ENCODE data around the gene CRISPLD2. TPM values are rescaled to one million over a fixed set of nuclear protein-coding genes. Genes with fewer than 3 reads are reported as not detected.

CRISPLD2 gene
- total and polyA plus RNA-seq, 8 donors: 13.8 to 106 (median 24.9) TPM

DNA sequence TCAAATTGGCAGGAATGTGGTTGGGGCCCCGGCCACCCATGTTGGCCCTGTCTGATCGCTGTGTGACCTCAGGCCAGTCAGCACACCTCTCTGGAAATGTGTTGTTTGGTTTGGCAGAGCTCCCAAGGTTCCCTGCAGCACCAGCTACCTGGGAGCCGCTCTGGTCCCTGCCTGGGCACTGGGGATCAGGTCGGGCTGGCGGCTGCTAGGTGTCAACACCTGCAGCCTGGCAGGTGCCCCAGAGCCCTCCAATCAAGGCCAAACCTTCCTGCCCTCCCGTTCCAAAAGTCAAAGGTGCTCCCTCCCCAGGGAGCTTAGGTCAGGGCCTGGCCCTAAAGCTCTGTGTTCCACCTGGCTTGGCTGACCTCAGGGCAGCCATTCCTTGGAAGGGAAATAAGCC is 135.6 kb downstream of the CRISPLD2 start:
- no peak overlapping the region for H3K4me3 ChIP-seq
- no peak overlapping the region for H3K27ac ChIP-seq
- DNase-seq: peak in 1 of 4 donors; percentile 52
- TF ChIP-seq, protein P1, sequence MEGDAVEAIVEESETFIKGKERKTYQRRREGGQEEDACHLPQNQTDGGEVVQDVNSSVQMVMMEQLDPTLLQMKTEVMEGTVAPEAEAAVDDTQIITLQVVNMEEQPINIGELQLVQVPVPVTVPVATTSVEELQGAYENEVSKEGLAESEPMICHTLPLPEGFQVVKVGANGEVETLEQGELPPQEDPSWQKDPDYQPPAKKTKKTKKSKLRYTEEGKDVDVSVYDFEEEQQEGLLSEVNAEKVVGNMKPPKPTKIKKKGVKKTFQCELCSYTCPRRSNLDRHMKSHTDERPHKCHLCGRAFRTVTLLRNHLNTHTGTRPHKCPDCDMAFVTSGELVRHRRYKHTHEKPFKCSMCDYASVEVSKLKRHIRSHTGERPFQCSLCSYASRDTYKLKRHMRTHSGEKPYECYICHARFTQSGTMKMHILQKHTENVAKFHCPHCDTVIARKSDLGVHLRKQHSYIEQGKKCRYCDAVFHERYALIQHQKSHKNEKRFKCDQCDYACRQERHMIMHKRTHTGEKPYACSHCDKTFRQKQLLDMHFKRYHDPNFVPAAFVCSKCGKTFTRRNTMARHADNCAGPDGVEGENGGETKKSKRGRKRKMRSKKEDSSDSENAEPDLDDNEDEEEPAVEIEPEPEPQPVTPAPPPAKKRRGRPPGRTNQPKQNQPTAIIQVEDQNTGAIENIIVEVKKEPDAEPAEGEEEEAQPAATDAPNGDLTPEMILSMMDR (IDR thresholded peaks at IDR 0.05): no peak
- ATAC-seq: no peak
- H3K36me3 ChIP-seq: no peaks in the 10 kb centered on the region
- no peaks in the 10 kb centered on the region for H3K27me3 ChIP-seq
- intact Hi-C loops (cut with DNase I): no loop called here
- peaks cover 7 to 24% of the 10 kb centered on the region in 2 donors for H3K4me1 ChIP-seq
- H3K9me3 ChIP-seq: no peaks in the 10 kb centered on the region

- Histone ChIP-seq H3K4me1 (peaks cover 7 to 19% of the 10 kb centered on the region in 2 donors), H3K27ac (no peak overlapping the region), H3K4me3 (no peak overlapping the region), H3K27me3 (peaks cover 0 to 8% of the 10 kb centered on the region in 2 donors), H3K36me3 (no peaks in the 10 kb centered on the region), H3K9me3 (no peaks in the 10 kb centered on the region)
- intact Hi-C loops (cut with DNase I): no loop called here
- DNase-seq (peak in 1 of 4 donors; percentile 4), ATAC-seq (no peak)
- TF ChIP-seq, protein P1 (IDR thresholded peaks at IDR 0.05): no peak
Measured at GRCh38 chr16:84957192-84957591, 137.4 kb downstream of the CRISPLD2 start.

- DNase-seq: peak in 1 of 4 donors; percentile 6
- intact Hi-C loops (cut with DNase I): no loop called here
- Histone ChIP-seq H3K27ac (no peak overlapping the region), H3K4me3 (no peak overlapping the region), H3K36me3 (no peaks in the 10 kb centered on the region), H3K27me3 (peaks cover 0 to 8% of the 10 kb centered on the region in 2 donors), H3K9me3 (no peaks in the 10 kb centered on the region), H3K4me1 (peaks cover 2 to 13% of the 10 kb centered on the region in 2 donors)
- TF ChIP-seq, protein P1 (IDR thresholded peaks at IDR 0.05): no peak
- no peak for ATAC-seq
Measured at GRCh38 chr16:84957792-84958191, 138.0 kb downstream of the CRISPLD2 start.

Other genes with a start within 250 kb of the CRISPLD2 start
- 100 to 1,000 TPM in 1 of 2 donors, 10 to 100 TPM in 1; 92.7 to 206 TPM for gene COTL1, start 201.9 kb upstream of the CRISPLD2 start, total RNA-seq
- gene COTL1, start 201.9 kb upstream of the CRISPLD2 start, polyA plus RNA-seq (ENCODE audit: insufficient read length in 6 of 6): 100 to 1,000 TPM; 109 to 146 (median 119) TPM
- 10 to 100 TPM; 44.7 to 50.9 TPM for gene KLHL36, start 171.5 kb upstream of the CRISPLD2 start, total RNA-seq
- gene KLHL36, start 171.5 kb upstream of the CRISPLD2 start, polyA plus RNA-seq (ENCODE audit: insufficient read length in 6 of 6): 10 to 100 TPM; 23.8 to 30.5 (median 27.4) TPM
- gene USP10, start 120.0 kb upstream of the CRISPLD2 start, total RNA-seq: 10 to 100 TPM; 57.4 to 77.3 TPM
- 100 to 1,000 TPM in 1 of 6 donors, 10 to 100 TPM in 5; 80.3 to 102 (median 91.7) TPM for gene USP10, start 120.0 kb upstream of the CRISPLD2 start, polyA plus RNA-seq (ENCODE audit: insufficient read length in 6 of 6)
- 10 to 100 TPM; 69.8 to 82.3 TPM for gene ZDHHC7, start 191.6 kb downstream of the CRISPLD2 start, total RNA-seq
- gene ZDHHC7, start 191.6 kb downstream of the CRISPLD2 start, polyA plus RNA-seq (ENCODE audit: insufficient read length in 6 of 6): 10 to 100 TPM; 52.5 to 69.3 (median 57.0) TPM
- gene KIAA0513, start 207.8 kb downstream of the CRISPLD2 start, total RNA-seq: 10 to 100 TPM; 22.6 to 31.7 TPM
- gene KIAA0513, start 207.8 kb downstream of the CRISPLD2 start, polyA plus RNA-seq (ENCODE audit: insufficient read length in 6 of 6): 1 to 10 TPM; 4.4 to 8.6 (median 6.9) TPM